Inferior parietal cortex (tissue), 1 donor: ENCODE data around the gene ZNF383.
"Not testable (repeated sequence)": the region's sequence is repeated elsewhere in the genome, so short reads cannot be mapped to it uniquely, and the experiment has no call there.

Experiments used
- DNase-seq: peaks from one replicate; pipeline ENCODE4 v3.0.0-alpha.2; 2016; ENCODE audit errors: extremely low spot score

The ZNF383 gene

DNA sequence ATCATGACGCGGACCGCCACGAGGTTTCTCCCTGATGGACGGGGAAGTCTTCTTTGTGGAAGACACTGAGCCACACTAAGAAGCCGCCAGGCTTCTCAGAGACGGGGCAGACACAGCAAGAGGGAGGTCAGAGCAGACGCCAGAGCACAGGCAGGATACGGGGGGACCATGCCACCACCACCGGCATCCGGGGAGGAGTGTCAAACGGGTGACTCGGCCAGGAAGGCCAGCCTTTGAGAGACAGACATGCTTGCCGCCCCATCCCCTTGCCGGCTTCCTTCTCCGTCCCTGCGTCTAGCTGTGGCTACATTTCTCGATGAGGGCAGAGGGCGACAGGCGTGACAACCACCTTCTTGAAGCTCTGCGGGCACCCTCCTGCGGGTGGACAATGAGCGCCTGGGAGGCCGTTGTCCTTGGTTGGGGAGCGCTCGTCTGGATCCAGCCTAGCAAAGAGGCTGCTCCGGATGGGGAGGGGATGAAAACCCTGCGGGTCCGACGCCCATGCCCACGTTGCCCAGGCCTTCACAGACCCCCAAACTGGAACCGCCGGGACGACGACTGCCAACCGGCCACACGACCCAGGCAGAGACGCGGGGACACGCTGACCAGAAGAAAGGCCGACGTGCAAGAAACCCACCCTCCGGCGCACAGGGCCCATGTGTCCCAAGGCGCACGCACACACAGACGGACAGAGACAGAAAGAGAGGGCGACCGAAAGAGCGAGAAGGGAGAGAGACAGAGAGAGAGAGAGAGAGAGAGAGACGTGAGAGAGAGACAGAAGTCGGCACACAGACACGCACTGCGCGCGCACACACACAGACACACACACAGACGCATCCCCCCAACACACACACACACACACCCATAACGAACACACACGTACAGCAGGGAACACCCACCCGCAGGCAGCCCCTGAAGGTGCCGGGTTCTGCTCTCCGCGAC, 75.3 kb downstream of the ZNF383 start:
- not testable (repeated sequence) for DNase-seq

- not testable (repeated sequence) for DNase-seq
These were observed 76.2 kb downstream of the ZNF383 start for GRCh38 chr19:37294246-37294645.
